GM18502 (cell line): Measurements from ENCODE around the gene SMPD3.
A peak's percentile ranks its signal among the peaks of the same experiment; 100 is the strongest.

ENCODE experiments used
- ATAC-seq: cut with Tn5 transposase; IDR thresholded peaks from one replicate; pipeline ENCODE4 v1.9.1; 2021; ENCODE audit warnings: mild to moderate bottlenecking; ENCODE audit not compliant: unreplicated experiment, poor library complexity

Gene SMPD3

DNA sequence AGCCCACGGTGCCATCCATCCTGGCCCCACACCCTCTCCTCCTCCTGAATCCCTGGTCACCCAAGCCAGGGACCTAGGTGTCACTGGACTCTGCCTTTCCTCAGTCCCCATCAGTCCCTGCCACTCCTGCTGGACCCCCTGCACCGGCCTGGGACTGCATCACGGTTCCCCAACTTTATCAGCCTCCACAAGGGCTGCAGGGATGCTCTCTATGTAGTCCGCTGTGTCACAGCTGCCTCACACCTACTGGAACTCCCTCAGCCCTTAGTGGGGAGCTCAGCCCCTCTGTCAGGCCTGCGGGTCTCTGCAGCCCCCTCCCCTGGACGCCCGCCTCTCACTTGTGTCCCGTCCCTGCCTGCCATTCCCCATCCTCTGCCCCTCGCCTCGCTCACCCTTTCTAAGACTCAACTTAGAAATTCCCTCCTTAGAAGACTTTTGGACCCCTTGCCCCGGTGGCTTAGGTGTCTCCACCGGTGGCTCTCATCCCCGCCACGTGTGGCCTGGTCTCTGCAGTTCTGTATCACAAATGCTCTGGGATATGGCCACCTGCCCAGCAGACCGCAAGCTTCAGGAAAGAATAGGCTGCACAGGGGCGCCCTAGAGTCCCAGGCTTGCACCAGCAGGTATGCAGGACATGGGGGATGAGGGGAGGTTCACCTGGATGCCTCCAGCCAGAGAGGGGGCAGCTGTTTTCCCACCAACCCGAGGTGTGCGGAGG is 74.6 kb downstream of the SMPD3 start:
- no peak for ATAC-seq

DNA sequence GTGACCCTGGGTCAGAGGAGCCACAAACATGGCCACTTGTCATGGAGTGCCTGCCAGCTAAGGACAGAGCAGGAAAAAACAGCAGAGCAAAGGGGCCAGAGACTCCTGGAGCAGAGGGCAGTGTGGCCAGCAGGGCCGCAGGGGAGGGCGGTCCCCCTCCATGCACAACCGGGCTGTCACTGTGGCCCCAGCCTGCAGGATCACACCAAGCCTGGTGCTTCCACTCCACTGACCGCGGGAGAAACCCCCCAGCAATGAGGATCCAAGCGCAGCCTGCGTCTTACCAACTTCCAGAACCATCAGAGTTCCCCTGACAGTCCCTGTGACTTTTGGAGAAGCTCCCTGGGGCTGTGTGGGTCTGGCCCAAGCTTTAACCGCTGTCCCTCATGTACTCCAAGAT is 75.5 kb downstream of the SMPD3 start:
- no peak for ATAC-seq

DNA sequence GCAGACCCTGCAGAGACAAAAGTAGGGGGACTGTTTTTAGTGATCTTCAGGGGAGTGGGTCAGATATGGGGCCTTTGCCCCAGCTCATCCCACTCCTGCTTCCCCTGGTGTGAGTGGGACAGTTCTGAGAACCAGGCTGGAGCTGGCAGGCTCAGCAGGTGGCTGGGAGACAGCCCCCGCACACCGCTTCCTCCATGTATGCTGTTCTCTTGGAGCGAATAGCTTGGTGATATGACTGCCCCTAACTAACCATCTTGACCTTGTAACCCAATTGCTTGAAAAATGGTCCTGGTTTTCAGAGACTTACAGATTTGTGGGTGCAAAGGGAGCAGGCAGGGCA is 76.0 kb downstream of the SMPD3 start:
- no peak for ATAC-seq

DNA sequence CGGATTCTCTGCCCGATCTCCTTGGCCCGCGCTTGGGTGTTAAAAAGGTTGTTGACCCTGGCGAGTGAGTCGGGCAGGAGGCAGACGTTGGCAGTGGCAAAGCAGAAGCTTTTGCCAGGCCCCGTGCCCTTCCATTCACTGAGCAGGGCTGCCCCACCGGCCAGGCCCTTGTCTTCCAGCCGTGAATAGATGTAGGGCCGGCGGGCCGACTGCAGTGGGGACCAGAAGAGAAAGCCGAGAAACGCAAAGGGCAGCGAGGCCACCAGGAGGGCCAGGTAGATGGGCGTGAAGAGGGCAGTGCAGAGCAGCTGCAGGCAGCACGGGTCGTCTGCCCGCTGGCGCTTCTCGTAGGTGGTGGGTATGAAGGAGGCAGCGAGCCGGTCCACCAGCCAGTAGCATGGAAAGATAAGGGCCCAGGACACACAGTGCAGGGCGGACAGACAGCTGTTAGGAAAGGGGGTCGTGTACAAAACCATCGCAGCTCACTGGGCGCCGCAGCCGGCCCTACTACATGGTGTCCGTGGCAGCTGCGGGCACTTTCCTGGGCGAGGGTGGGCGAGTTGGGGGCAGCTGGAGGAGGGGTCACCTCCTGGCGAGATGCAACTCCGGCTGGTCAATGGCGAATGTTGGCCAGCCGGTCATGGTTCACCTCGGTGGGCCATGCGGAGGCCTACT is 76.5 kb downstream of the SMPD3 start:
- no peak for ATAC-seq

DNA sequence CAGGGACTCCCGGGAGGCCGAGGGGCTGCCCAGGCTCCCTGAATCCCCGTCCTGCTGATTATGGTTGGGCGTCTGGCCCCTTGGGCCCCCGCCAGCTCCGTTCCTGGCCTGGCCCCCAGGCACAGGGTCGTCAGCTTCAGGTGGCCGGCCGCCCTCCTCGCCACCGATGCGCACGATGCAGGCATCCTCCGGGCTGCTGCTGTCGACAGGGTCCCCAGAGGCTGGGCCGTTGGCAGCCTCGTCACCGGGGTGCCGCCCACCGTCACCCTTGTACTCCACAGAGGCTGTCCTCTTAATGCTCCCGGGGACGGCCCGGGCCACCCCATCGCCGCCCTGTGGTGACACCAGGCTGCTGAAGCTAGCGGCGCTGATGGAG is 77.0 kb downstream of the SMPD3 start:
- ATAC-seq, result no peak

DNA sequence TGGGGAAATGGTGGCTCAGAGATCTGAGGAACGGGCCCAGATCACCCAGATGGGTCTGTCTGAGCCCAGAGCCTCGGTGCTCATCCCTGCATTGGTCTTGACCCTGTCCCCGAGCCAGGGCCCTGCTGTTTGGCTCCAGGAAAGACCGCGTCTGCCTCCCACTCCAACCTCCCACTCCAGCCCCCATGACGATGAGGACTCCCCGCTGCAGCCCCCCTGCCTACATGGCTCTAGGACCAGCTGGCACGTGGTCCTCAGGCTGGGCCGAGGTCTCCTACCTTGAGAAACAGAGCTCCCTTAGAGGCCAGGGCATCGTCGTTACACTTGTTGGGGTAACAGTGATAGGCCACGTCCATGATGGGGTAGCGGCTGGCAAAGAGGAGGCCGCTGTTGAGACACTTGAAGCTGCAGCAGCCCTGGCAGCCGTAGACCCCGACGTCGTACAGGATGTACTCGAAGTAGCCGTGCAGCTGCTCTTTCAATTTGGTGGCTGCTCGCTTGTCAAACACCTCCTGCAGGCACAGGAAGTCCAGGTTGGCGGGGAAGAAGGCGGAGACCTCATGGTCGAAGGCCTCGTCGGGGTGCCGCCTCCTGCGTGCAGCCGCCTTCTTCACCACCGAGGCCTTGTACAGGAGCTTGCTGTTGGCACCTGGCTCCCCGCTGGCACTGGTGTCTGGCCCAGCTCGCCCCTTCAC is 77.6 kb downstream of the SMPD3 start:
- no peak for ATAC-seq

DNA sequence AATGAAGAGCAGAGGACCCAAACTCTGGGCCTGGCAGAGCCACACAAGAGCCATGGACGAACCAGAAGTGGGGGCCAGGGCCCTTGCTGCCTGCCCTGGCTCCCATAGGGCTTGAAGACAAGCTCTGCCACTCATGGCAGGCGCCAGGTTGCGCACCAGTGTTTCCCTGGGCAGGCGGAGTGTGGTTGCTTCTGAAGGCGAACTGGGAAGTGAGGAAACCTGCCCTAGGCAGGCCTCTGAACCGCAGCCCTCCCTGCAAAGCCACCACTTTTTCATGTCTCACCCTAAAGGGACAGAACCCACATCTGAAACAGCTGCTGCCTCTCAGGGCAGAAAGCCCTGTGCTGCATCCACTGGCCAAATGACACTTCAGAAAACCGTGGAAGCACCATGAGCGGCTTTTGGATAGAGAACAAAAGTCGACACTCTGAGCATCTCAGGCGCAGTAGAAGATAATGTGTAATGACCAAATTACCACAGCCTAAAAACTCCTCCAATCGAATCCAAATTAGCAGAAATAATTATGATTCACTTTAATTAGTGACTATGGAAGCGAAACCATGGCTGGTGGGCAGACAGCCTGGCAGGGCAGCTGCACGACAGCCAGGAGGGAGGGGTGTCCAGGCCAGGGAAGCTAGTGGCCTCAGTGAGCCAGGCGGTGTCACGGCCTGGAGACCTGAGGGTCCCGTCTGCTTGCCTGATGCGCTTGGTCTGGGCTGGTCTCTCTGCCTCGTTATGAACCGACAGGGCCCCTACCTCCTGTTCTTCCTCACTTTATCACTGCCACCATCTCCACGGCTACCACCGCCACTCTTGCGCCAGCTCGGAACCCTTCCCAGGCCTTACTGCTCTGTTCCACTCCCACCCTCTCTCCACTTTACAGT is 78.4 kb downstream of the SMPD3 start:
- ATAC-seq, result peak; percentile 61

DNA sequence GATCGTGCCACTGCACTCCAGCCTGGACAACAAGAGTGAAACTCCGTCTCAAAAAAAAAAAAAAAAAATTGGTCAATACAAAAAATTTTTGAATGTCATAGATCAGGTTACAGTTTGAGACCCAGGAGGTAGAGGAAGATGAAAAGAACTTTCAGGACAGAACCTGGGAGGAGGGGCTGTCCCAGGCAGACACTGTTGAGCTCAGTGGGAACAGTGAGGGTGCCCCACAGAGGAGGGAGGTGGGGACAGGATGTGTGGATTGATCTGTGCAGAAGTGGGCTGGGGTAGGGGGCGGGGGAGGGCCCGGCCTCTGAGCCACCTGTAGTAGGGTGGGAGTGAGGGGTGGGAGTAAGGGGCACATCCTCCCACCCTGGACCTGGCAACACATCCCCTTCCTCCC is 79.1 kb downstream of the SMPD3 start:
- ATAC-seq, result no peak

DNA sequence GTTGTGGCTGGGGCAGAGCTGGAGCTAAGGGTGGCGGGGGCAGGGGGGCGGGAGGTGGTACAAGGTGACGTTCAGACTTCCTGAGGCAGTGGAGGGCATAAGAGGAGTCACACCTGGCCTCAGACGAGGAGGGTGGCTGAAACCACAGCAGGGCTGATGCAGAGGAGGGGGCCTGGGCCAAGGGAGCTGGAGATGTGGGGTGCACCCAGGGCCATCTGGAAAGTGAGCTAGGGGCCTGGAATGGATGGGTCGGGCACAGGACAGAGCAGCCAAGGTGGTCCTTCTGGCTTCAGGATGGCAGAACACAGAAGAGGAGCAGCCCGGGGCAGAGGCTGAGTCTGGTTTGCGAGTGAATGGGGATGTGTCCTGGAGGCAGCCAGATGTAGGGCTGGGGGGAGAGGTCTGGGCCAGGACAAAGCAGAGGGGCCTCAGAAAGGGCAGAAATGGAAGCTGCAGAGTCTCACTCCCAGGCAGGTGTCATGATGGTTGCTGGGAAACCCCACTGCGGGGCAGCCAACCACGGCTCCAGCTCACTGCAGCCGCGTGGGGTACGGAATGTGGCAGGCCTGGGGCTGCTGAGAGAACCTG is 79.9 kb downstream of the SMPD3 start:
- no peak for ATAC-seq

DNA sequence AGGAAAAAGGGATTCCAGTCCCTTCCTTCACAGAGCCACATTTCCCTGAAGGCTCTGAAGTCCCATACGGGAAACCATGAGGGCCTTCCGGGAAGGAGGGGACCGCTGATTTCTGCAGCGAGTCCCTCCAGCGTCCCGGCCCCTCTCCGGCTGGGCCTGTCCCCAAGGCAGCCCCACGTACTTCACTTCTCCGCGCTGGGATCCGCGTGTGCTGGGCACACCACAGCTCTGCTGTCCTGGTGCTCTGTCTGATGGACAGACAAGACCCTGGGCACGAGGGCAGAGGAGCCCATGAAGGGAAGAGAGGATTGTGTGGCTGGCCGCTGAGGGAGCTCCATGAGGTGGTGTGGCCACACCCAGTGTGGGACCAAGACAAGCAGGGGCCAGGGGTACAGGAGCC is 80.4 kb downstream of the SMPD3 start:
- ATAC-seq, result no peak

DNA sequence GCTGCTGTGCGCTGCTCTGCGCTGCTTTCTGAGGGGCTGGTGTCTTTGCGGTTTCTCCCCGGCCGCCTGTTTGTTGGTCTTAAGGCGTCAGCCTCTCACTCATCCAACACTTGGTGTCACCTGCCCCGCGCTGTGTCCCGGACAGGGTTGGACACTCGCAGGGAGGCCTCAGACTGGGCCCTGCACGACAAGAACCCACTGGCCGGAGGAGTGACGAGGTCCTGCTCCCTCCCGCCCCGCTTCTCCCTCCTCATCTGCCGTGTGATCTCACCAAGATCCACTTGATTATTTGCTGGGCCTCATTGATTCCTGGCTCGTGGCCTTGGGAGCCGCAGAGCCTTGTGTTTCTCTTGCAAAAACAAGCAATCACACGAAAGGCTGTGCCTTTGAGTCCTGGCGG is 80.9 kb downstream of the SMPD3 start:
- no peak for ATAC-seq

DNA sequence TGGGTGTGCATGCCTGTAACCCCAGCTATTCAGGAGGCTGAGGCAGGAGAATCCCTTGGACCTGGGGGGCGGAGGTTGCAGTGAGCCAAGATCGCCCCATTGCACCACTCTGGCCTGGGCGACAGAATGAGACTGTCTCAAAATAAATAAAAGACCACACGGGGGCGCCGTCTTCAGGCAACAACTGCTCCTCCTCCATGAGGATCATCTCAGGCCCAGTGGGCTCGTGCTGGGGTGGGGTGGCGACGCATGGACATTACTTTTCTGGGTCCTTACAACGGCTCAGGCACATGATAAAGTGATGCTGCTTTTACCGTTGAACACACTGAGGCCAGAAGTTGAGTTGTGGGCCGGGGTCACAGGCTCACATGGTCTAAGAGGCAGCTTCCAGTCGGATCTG is 81.3 kb downstream of the SMPD3 start:
- ATAC-seq, result no peak

DNA sequence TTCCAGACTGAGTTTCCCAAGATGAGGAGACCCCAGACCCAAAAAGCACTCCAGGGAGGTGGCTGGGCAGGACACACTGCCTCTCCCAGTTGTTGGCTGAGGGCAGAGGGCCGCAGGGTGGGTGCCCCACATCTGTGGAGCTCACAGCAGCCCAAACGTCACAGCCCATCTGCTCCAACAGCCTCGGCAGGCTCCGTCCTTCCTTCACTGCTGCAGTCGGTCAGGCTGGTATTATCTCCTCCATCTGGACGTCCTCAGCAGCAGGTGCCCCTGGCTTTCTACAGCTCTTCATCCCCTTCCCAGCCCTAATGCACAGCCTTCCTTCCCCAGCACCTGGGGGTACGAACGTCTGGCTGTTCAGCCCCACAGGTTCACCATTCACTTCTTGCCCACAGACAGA is 82.2 kb downstream of the SMPD3 start:
- no peak for ATAC-seq

DNA sequence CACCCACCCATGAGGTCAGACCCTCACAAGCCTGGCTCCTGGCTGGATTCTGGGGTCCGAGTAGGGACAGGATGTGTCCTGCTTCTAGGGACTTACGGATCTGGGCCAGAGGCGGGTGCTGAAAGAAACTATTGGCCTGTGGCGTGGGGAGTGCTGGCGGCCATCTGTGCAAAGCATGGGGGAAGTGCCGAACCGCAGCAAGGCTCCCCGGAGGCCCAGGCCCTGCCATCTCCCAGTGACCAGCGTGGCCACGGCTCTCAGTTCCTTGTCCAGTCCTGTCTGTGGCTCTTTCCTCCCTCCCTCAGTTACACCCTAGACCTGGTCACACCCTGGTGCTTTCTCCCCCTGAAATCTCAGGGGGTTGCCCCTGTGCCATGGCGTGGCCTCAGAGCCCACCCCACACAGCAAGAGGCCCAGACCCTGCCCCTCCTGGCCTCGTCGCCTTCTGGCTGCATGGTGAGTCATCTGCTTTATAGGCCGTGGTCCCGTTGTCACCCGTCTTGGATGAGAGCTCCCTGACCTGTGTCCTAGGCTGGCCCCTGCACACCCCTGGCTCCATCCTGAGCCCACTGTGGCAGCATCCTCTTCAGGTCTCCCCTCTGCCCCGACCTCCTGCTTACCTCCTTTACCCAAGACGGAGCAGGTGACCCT is 83.0 kb downstream of the SMPD3 start:
- no peak for ATAC-seq

DNA sequence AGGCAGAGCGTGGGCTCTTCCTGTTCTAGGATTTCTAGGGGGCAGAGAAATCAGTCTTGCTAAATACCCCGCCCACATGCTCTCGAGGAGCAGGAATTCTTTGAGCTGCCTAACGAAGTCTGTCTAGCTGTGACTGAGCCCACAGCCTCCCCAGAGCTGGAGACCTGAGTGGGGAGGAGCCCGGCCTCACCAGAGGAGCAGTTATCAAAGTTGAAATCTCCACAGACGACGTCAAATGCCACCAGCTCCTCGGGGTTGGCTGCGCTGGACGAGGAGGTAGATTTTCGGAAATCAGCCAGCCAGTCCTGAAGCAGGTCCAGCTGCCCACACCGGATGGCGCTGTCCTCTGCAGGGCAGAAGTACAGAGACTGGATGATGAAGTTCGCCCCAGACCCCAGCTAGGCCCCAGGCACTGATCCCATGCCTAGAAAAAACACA is 83.7 kb downstream of the SMPD3 start:
- ATAC-seq, result no peak

DNA sequence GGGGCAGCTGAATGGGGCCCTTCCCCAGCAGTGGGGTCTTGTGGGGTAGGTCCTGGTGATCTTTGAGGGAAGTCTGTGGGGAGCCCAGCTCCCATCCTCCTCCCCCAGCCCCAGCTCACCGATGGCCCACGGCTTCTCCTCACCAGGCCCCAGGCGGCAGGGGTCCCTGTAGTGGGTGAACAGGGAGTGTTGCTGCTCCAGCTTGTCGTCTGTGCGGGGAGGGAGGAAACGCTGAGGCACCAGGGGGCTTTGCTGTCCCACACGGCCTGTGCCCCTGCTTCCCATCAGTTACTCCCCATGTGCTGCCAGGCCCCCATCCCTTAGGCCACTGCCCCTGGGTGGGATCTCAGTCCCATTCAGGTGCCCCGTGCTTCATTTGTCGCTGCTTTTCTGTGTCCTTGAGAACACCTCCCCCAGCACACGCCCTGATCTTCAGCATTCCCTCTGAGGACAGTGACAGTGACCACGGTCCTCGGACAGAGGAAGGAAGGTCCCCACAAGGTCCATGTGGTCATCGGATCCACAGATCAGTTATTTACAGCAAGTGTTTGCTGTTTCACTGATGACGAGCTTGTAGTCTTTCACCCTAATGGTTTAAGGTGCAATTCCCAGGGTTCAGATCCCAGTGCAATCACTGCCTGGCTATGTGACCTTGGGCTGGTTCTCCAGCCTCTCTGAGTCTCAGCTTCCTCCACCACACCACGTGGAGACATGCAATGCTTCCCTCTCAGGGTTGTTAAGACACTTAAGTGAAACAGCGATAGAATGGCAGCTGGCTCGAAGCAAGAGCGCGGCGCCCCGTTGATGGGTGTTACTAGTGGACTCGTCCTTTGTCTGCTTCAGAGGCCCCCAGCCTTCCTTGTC is 84.4 kb downstream of the SMPD3 start:
- no peak for ATAC-seq

DNA sequence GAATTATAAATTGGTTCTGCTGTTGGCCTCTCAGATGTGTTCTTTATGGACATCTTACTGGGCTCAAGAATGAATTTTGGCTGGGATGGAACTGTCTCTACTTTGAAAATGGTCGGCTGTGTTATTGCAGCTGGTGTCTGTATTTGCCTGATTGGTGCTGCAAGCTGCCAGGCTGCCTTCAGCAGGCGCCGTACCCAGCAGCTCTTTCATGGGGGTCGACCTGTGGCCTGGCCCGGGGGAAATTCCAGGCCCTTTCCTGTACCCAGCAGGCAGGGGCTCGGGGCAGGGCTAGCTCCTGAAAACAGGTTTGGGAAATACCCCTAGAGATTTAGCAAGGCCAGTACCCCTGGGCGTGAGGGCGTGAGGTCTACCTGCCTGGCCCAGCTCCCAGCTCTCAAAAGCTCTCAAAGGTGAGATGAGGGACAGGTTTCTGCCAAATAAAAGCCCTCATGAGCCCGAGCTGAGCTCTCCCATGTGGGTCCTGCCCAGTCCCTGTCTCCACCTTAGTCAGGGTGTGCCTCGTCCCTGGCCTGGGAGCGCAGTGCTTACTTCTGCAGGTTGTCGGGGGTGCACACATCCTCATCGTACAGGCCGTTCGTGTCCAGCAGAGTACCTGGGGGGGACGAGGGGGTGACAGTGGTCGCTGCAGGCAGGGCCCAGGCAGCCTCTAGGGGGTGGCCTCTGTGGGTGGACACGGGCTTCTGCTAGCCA is 85.2 kb downstream of the SMPD3 start:
- ATAC-seq, result no peak

DNA sequence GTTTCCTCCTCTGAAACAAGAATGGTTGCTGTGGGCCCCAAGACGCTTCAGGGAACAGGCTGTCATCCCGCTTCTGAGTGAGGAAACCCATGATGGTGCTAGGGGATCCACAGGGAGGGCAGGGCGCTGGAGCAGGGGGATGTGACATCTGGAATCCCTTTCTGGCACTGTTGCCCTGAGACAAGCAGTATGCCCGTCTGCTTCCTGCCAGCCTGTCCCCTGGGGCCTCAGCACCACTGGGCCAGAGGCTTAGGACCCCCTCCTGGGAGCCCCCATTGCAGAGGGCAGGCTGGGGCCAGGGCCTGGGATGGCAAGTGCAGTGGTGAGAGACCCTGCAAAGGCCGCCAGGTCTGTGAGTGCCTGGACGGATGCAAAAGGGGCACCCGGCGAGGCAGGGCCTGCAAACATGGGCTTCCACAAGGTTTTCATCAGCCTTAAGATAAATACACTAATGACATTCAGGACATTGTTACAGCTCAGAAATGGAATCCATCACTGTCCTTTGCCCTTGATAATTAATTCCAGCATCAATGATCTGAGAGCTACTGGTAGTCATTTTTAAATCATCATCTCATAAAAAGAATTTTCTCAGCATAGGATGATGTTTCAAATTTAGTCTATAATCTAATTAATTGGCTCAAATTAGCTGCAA is 85.9 kb downstream of the SMPD3 start:
- ATAC-seq, result no peak
